ENCODE data around the gene GPR107.

Gene GPR107

DNA sequence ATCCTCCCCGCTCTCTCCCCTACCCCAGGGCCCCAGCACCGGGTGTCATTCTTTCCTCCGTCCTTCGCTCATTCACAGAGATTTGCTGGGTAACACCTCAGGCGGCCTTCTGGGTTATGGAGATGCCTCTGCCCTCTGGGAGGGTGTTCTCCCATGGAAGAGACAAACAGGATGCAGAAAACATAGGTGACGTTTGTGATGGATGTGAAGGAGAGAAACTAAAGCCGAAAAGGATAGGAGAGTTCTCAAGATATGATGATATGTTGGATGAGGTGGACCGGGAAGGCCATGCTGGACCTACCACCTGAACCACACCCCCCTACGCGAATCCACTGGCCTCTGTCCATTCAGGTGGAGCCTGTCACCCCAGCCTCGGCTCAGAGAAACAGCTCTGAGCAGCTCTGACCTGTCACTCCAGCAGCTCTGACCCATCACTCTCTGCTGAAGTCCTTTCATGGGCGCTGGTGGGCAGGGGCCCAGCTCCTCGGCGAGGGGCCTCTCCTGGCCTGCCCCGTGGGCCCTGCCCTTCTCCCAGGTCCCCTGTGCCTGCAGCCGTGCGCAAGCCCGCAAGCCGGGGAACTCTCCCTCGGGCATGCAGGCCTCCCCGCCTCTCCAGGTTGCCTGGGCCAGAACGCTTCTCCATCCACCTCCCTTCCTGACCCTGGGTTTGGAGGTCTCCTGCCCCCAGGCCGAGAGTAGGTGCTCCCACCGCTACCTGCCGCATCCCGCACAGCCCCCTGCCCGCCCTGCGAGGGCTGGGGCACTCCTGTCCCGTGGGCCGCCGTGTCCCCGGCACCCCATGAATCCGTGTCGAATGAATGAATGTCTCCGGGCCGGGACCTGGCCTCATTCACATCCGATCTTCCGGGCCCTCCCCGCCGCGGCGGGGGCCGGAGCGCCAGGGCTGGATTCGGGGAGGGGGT, 117.8 kb downstream of the GPR107 start:
- DNase-seq, result no peak

DNA sequence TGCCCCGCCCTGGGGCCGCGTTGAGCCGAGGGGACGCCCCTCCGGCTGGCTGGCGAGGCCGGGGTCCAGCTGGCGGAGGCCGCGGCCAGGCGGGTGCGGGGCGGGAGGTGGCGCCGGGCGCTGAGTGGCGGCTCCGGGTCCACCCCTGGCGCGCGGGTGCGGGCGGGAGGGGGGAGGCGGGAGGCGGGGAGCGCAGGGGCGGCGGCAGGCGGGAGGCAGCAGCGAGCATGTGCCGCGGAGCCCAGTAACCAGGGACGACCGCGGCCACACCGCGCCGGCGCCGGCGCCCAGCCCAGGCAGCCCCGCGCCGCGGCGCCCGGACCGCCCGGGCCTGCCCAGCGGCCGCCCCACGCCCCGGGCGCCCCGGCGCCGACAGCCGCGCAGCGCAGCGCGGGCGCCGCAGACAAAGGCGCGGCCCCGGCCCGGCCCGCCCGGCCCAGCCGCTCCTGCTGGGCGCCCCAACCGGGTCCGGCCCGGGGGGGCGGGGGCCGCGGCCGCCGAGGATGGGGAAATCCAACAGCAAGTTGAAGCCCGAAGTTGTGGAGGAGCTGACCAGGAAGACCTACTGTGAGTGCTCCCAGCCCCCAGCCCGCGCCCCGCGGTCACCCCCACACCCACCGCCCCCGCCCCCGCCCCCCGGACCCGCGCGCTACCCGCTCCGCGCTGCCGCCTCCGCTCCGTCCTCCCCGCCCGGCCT, 118.6 kb downstream of the GPR107 start, which contains the start of gene NCS1:
TSS of gene NCS1 (plus strand) at position 244 of the 697 bp plus-strand sequence. CDS start at position 504, 260 bp downstream.
- DNase-seq, result peak; percentile 26

DNA sequence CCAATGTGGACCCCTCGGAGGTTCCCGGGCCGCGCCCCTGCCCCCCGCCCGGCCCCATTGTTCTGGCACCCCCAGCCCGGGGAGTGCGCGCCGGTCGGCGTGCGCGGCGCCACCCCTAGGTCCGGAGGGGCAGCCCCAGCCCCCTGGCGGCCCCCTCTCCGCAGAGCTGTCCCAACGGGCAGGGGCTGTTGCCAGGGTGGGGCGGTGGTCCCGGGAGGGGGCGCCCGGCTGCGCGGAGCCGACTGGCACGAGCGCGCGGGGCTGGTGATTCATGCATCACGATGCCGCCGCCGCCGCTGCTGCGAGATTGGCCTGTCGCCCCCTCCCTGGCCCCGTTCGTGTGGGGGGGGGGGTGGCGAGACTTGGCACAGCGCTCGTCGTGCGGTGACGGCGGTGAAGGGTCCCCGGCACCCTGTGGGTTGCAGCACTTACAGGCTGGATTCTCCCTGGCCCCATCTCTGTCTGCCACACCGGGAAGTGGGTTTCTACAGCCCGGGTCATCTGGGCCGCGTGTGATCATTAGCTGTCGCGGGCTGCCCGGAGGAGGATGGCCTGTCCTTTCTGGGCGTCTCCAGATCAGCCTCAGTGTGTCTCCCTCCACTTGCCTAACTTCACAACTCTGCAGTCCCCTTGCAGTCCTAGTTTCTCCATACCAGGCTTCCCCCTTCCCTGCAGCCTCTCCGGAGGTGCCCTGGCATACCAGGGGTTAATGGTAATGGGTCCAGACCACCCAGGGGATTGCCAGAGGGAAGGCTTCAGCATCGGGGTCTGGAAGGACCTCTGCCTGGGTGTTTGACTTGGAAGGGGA, 119.4 kb downstream of the GPR107 start:
- DNase-seq, result peak; percentile 40

DNA sequence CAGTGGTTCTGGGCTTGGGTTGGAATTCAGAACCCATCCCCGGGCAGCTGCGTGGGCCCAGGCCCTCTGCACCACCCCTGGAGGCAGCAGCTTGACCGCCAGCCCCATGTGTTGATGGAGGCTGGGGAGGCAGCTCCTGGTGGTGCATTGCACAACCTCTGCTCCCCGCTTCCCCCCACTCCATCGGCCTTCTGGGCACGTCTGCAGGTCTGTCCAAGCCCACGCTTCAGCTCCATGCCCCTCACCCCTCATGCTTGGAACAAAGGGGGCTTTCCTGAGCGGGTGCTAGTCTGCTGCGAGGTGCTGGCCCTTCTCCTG, 119.9 kb downstream of the GPR107 start:
- no peak for DNase-seq

DNA sequence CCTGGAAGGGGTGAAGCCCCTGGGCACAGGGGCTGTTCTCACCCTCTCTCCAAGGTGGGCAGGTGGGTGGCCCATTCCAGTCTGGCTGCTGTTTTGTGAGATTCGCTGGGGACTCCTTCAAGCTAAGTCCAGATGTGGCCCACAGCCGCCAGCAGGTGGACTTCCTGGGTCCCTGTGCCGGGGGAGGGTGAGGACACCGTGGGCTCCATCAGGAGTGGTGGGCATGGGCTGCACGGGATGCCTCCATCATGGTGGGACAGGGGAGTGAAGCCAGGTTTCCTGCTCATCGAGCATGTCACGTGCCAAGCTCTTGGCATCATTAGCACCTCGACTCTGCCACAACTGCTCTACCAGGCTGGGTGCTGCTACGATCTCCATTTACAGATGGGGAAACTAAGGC, 120.3 kb downstream of the GPR107 start:
- no peak for DNase-seq

DNA sequence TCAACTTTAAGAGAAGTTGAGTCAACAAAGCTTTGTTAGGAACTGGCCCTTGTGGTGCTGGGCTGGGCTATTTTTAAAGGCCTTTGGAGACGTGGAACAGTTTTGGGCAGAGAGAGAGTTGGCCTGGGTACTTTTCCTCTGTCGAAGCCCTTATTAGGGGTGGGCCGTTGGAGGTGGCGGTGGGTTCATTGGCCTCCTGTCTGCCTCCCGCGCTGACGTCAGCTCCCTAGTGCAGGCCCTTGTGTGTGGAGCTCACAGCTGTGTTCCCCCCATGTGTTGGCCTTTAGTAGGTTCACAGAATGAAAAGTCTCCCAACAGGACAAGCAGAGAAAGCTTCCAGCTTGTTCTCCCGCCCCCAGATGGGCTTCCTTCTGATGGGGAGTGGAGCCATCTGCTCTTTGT, 121.2 kb downstream of the GPR107 start:
- DNase-seq, result no peak

DNA sequence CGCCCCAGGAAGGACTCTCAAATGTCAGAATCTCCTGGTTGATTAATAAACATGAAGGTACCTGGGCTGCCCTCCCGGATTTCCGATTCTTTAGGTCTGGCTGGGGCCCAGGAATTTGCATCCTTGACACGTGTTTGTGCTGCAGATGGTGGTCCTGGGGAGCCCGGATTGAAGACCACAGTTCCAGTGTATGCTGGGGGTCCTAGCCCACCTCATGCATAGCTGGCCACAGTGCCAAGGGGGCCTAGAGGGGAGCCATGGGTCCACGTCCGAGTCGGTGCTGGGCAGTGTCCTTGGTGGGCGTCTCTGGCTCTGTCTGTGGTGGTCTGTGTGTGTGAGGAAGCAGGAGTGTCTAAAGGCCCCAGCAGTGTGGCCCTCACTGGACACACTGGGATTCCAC, 121.6 kb downstream of the GPR107 start:
- no peak for DNase-seq

DNA sequence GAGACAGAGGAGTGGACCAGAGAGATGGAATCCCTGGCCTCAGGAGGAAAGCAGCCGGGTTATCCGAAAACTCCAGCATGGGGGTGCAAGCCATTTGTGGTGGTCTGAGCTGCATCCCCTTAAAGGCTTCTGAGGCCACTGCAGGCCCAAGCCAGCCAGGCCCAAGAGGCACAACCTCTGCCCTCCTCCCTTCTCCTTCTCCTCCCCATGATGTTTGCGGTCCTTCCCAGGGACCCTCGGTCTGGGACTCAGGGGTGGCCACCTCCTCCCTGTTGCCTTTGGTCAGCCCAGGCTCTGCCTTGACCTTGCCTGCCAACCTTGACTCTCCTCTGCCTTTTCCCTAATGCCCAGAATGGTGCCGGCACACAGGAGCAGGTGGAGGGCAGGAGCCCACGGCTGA, 123.1 kb downstream of the GPR107 start:
- DNase-seq, result no peak

DNA sequence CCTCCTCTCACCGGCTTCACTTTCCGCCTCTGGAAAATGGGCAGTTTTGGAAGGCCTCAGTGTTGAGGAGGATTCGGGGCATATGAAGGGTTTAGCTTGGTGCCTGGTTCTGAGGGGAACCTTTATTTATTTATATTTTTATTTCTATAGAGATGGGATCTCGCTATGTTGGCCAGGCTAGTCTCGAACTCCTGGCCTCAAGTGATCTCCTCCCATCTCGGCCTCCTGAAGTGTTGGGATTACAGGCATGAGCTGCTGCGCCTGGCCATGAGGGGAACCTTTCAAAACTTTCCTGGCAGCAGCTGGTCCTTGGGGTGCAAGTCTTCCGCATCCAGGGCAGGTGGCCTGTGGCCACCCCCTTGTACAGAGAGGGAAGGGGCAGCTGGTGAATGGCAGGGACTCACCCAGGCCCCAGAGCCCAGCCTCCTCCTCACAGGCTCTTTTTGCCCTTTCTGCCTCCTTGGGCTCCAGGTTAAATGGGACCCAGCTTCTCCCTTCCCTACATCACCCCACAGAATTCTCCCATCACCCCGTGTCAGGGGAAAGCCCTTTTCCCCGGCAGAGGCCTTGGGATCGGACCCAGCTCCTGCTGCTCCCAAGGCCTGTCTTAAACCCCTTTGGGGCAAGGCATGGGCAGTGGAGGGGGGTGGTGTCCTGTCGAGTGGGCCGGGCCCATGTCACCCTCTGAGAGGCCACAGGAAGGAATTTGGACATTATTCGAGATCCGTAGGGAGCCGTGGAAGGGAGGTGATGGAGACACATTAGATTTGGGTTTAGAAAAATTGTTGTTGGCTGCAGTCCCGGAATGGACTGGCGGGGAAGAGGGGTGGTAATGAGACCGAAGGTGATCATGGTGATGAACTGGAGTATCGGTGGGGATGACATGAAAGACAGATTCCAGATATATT, 124.4 kb downstream of the GPR107 start:
- DNase-seq, result no peak

DNA sequence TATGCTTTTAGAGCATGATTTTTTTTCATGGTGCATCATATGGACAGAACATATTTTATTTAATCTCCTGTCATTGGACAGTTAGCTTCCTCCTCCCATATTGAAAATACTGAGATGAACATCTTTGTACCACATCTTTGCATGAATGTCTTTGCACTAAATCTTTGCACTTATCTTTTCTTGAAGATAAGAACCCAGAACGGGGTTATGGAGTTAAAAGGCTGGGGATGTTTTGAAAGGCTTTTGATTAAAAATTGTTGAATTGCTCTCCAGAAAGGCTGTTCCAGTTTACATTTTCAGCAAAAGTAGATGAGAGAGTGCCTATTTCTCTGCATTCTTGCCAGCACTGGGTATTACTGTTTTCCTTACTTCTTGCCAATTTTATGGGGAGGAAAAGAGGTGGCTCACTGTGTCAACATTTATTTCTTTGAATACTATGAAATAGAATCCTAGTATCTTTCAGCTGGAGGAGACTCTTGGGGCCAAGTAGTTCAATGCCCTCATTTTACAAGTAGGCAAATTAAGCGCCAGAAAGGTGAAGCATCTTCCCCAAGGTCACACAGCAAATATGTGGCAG, 125.7 kb downstream of the GPR107 start:
- no peak for DNase-seq

DNA sequence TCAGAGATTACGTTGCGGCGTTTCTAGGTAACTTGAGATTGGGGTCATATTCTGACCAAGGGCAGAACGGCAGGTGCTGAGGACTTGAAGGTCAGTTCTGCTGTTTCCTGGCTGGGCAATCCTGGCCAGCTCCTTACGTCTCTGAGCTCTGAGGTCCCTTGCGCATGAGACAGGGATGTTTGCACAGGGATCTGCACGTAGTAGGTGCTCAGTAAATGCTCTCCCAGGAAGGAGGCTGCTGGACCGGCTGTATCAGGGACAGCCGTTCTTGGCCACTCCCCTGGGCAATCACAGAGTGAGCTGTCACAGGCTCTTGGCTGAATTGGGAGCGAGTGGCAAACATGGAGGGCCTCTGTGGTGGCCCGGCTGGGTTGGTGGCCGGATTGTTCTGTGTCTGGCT, 126.8 kb downstream of the GPR107 start:
- no peak for DNase-seq

DNA sequence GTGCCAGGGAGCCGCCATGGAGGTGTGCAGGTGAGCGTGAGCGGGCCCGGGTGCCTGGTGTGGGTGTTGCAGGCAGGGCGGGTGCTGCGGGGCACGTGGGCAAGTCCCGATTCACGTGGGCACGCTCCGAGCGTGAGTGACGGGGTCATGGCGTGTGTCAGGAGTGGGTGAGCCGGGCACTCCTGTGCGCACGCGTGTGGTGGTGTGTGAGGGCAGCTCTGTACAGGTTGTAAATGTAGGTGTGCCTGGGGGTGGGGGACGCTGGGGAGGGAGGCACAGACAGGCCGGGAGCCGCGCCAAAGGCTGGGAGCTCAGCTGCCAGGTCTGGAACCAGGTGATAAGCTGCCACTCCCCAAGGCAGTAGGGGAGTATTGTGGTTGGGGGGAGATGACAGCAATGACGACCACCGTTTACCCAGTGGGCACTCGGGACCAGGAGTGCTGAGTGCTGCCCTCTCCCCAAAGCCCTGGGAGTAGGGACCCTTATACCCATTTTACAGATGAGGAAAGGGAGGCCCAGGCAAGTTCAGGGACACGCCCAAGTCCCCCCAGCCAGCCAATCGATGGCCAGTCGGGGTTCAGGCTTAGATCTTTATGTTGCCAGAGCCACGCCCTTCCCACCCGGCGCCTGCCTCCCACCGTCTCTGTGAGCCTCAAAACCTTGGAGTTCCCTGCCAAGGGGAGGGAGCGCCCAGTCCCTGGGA, 128.1 kb downstream of the GPR107 start:
- DNase-seq, result no peak

DNA sequence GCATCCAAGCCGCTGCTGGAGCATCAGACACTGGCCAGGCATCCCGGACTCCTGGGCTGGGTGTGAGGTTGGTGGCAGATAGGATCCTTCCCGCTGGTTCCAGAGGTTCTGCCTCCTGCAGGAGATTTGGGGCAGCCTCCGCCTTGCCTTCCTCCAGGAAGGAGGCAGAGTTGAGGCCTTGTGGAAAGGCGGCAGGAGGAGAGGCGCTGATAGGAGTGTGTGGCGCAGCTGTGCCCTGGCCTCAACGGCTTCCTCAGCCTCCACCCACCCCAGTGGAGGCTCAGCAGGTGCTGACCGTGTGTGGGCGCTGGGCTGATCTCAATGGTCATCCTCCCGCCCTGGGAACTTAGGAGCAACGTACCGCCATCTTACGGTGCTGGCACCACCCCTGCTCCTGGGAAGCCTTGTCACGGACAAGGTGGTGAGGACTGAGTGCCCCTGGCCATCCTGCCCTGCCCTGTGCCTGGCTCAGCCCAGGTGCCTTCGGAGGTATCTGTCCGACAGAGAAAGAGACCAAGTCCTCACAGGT, 128.7 kb downstream of the GPR107 start:
- no peak for DNase-seq

DNA sequence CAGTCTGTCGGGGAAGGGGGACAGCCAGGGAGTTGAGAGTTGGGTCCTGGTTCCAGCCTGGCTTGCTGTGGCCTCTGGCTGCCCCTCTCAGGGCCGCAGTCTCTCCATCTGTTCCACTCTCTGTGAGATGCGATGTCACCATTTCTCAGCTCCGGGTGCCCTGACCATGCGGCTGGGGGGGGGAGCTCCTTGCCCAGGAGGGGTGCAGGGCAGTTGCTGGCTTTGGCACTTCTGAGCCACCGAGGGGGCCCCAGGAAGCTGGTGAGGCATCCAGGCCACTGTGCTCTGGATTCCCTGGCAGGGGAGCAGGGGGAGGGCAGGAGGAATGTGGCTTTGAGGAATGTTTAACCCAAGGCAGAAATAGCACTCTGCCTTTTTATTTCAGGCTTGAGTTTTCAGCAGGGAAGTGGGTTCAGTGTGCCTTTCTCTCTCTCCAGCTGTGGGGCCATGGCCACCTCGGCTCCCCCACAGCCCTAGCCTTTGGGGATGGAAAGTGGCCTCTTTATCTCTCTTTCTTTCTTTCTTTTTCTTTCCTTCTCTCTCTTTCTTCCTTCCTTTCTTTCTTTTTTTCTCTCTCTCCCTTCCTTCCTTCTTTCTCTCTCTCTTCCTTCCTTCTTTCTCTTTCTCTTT, 129.5 kb downstream of the GPR107 start:
- no peak for DNase-seq

DNA sequence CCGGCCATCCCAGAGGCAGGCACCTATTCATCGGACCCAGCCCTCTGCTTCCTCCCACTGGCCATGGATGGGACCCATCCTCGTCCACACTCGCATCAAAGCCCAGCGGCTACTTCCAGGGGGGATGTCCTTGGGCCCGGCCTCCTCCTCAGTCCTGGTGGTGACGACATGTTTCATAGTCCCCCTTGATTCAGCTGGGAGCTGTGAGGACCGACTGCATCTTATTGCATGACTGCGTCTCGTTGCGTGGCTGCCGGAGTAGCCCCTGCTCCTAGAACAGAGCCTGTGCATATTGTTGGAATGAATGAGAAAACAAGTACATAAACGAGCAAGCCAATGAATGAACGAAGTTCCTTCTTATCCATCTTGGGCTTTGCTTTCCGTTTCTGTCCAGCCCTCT, 131.3 kb downstream of the GPR107 start:
- DNase-seq, result no peak

DNA sequence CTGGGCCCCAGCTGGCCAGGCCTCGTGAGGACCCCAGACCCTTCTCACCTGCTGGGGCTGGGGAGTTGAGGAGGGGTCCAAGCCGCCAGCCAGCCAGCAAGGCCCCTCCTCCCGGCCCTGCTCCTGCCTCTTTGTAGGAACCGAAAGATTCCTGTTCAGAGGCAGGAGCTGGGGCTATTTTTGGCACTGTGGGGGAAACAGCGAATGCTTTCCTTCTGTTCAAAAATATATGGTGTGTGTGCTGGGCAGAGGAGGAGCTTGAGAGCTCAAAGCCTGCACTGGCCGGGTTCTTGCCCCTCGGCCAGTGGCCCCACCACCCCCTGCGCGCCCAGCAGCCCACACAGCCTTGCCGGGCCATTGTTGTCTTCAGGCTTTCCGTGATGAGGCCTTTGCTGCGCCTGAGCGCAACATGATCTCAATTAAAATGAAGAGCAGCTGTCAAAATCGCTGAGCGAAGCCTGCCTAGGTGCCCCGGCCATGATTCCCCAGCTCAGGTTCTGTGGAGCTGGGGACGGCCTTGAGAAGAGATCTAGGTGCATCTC, 131.9 kb downstream of the GPR107 start:
- DNase-seq, result no peak

DNA sequence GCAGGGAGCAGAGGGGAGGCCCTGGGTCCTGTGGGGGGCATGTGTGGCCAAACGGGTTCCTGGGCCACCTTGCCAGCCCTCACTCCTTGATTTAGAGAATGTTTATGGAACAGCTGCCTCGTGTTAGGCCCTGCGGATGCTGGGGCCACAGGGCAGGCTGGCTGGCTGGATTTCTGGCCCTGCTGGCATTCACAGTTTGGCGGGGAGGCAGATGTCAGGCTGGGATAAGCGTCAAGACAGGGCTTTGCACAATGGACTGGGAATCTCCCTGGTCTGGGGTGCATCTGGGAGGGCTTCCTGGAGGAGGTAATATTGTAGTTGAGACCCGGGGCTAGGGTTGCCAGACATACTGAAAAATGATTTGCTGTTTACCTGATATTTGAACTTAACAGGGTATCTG, 132.3 kb downstream of the GPR107 start:
- DNase-seq, result no peak

DNA sequence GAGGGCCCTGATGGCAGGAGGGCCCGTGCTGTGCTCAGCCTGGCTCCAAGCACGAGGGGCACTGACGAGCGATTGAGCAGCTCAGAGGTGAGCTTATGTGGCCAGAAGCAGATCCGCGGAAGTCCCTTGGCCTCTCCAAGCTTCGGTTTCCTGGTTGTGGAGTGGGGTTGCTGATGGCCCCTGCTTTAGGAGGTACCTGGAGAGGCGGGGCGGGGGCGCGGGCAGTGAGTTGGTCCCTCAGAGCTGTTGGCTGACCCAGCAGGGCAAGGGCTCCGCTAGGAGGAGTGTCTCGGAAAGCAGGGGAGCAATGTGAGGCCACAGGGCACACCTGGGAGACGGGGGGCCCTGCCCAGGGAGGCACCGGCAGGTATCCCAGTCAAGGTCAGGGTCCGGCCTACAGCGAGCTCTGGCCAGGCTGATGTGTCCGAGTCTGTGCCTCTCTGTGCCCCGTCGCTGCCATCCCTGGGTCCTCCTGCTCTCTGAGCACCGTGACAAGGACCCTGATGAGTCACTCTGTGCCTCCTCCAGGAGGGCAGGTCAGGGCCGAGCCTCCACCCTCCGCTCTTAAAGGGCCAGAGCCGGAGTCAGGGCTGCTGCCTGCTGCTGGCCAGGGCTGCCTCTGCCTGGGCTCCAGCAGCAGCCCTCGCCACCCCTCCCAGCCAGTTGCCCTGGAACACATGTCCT, 133.3 kb downstream of the GPR107 start:
- DNase-seq, result no peak

DNA sequence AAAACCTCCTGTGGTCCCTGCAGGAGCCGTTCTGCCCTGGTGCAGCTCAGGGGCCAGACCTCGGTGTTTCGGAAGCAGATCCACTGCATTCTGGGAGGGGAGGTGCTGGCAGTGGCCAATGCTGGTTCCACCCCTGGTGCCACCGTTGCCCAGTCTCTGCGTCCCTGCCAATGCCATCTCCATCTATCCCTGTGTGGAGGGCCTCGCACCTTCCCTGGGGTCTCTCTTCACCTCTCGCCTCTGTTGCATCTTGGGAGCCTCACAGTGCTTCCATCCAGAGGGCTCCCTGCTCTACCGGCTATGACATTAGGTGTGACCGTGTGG, 133.8 kb downstream of the GPR107 start:
- DNase-seq, result no peak
